Measurements from ENCODE around the gene FGD3.
"Not testable (repeated sequence)": the region's sequence is repeated elsewhere in the genome, so short reads cannot be mapped to it uniquely, and the experiment has no call there.

FGD3 gene

DNA sequence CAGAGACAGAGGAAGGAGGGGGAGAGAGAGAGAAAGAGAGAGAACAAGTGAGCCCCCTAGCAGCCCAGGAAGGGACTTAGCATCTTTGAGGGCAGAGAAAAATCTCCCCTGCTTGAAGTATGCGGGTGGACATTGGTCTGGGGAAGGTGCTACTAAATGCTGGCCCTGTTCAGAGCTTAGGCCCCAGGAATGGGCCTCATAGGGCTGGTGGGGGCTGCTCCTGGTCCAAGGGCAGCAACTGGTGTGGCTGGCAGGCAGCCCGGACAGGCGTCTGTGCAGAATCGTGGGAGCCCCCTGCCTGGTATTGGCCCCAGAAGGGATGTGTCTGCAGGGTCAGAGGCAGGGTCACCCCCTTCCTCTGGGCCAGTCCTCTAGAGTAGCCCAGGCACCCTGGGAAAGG is 63.4 kb downstream of the FGD3 start:
- TF ChIP-seq ZNF274 (IDR thresholded peaks at IDR 0.05; ENCODE audit: low read depth, low read length) (no peak), YY1 (IDR thresholded peaks at IDR 0.05; ENCODE audit: insufficient read depth, insufficient read length) (no peak), SUZ12 (IDR thresholded peaks at IDR 0.05; ENCODE audit: extremely low read depth, insufficient read depth, insufficient read length) (no peak)
- no peaks in the 10 kb centered on the region for H3K9me3 ChIP-seq (ENCODE audit: insufficient read depth, low read length)
- H3K27me3 ChIP-seq (ENCODE audit: insufficient read depth, insufficient read length) = no peaks in the 10 kb centered on the region
- H3K4me3 ChIP-seq (ENCODE audit: insufficient read length, low read depth) = no peak overlapping the region
- DNase-seq (ENCODE audit: low read depth, low spot score) = no peak
- peak overlapping the region; percentile 24 for H3K9ac ChIP-seq (ENCODE audit: insufficient read length, low read depth)
- H3K36me3 ChIP-seq (ENCODE audit: insufficient read depth, insufficient read length, low read length) = no peaks in the 10 kb centered on the region
- H3K4me1 ChIP-seq (ENCODE audit: insufficient read depth, insufficient read length) = peaks cover 12% of the 10 kb centered on the region

DNA sequence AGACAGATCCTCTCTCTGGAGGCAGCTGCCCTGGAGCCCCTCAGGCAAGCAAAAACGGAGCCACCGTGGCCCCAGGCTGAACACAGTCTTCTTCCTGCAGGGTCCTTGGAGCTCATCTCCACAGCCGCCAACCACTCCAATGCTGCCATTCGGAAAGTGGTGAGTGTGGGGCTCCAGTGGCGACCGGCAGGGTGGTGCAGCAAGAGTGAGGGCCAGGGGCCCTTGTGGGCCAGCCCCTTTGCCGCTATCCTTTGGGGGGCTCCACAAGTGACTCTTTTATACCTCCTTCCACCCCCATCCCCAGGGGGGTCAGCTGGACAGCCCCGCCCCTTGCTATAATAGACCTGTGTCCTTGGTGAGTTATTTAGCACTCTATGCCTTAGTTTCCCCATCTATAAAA is 63.8 kb downstream of the FGD3 start:
- Histone ChIP-seq H3K9ac (ENCODE audit: insufficient read length, low read depth) (peak overlapping the region; percentile 24), H3K36me3 (ENCODE audit: insufficient read depth, insufficient read length, low read length) (no peaks in the 10 kb centered on the region)
- TF ChIP-seq SUZ12 (IDR thresholded peaks at IDR 0.05; ENCODE audit: extremely low read depth, insufficient read depth, insufficient read length) (no peak), ZNF274 (IDR thresholded peaks at IDR 0.05; ENCODE audit: low read depth, low read length) (no peak), YY1 (IDR thresholded peaks at IDR 0.05; ENCODE audit: insufficient read depth, insufficient read length) (no peak)

DNA sequence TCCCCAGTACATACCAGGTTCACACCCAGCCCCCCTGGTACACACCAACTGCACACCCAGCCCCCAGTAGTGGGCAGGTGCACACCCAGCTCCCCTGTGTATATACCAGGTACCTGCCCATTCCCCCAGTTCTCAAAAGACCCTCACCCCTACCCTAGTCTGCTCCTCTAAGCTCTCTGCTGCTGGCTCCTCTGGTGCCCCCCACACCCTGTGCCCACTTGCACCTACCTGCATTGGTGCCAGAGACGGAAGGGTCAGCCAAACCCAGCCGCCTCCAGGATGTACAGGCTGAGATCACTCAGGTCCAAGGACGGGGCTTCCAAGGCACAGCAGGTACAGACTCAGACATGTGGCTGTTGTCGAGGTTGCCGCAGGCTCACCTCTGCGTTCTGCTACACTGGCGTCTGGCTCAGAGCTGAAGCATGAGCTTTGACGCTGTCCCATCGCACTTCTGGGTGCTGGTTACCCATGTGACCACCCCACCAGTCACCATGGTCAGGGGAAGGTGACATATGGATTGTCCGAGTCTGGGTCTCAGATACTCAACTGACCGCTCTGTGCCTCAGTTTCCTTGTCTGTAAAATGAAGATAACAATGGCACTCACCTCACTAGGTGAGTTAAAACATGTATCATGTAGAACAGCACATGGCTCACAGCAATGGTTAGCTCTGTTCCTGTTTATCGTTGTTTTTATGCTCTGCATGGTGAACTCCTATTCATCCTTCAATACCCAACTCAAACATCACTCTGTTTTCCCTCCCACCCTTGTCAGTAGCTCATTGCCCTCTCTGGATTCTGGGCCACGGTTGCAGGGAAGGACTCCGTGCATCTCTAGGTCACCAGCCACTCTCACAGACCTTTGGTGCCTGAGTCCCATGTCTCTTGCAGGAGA is 65.9 kb downstream of the FGD3 start:
- Histone ChIP-seq H3K4me3 (ENCODE audit: insufficient read length, low read depth) (no peak overlapping the region), H3K9me3 (ENCODE audit: insufficient read depth, low read length) (no peaks in the 10 kb centered on the region), H3K36me3 (ENCODE audit: insufficient read depth, insufficient read length, low read length) (no peaks in the 10 kb centered on the region), H3K4me1 (ENCODE audit: insufficient read depth, insufficient read length) (peaks cover 12% of the 10 kb centered on the region), H3K9ac (ENCODE audit: insufficient read length, low read depth) (no peak overlapping the region), H3K27me3 (ENCODE audit: insufficient read depth, insufficient read length) (no peaks in the 10 kb centered on the region)
- TF ChIP-seq SUZ12 (IDR thresholded peaks at IDR 0.05; ENCODE audit: extremely low read depth, insufficient read depth, insufficient read length) = no peak
- no peak for TF ChIP-seq ZNF274 (IDR thresholded peaks at IDR 0.05; ENCODE audit: low read depth, low read length)
- TF ChIP-seq YY1 (IDR thresholded peaks at IDR 0.05; ENCODE audit: insufficient read depth, insufficient read length) = no peak
- DNase-seq (ENCODE audit: low read depth, low spot score) = no peak

More for the DNA sequence above, 63.8 kb downstream of the FGD3 start:
- Histone ChIP-seq H3K27me3 (ENCODE audit: insufficient read depth, insufficient read length) (no peaks in the 10 kb centered on the region), H3K4me1 (ENCODE audit: insufficient read depth, insufficient read length) (peaks cover 12% of the 10 kb centered on the region), H3K9me3 (ENCODE audit: insufficient read depth, low read length) (no peaks in the 10 kb centered on the region), H3K4me3 (ENCODE audit: insufficient read length, low read depth) (no peak overlapping the region)
- DNase-seq (ENCODE audit: low read depth, low spot score) = no peak

DNA sequence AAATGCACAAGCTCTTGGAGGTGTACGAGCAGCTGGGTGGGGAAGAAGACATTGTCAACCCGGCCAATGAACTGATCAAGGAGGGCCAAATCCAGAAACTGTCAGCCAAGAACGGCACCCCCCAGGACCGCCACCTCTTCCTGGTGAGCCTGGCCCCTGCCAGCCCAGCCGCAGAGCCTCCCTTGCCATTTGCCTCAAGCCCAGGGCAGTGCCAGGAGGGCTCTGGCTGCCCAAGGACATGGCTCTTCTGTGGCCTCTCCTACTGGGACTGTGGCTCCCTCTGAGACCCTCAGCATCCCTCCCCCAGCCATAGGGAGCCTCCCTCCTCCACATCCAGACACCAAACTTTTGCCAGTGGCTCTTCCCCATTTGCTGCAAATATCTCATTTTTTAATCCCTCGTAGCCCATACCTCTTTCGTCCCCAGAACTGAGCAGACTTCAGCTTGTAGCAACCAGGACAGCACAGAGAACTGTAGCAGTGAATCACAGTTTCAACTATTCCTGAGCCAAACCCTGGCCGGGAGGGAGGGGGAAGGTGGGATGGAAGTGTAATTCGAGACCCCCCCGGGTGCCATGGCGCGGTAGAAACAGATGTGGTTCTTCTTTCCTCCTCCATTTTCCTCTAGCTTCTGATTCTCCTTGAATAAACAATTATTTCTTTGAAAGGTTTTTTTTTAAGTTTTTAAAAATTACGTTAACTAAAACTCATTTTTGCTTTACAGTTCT is 66.7 kb downstream of the FGD3 start:
- H3K27me3 ChIP-seq (ENCODE audit: insufficient read depth, insufficient read length) = no peaks in the 10 kb centered on the region
- H3K9ac ChIP-seq (ENCODE audit: insufficient read length, low read depth) = no peak overlapping the region
- no peaks in the 10 kb centered on the region for H3K36me3 ChIP-seq (ENCODE audit: insufficient read depth, insufficient read length, low read length)
- H3K4me3 ChIP-seq (ENCODE audit: insufficient read length, low read depth) = no peak overlapping the region
- TF ChIP-seq YY1 (IDR thresholded peaks at IDR 0.05; ENCODE audit: insufficient read depth, insufficient read length) (no peak), ZNF274 (IDR thresholded peaks at IDR 0.05; ENCODE audit: low read depth, low read length) (no peak), SUZ12 (IDR thresholded peaks at IDR 0.05; ENCODE audit: extremely low read depth, insufficient read depth, insufficient read length) (no peak)
- no peaks in the 10 kb centered on the region for H3K9me3 ChIP-seq (ENCODE audit: insufficient read depth, low read length)
- DNase-seq (ENCODE audit: low read depth, low spot score) = no peak
- peaks cover 12% of the 10 kb centered on the region for H3K4me1 ChIP-seq (ENCODE audit: insufficient read depth, insufficient read length)

DNA sequence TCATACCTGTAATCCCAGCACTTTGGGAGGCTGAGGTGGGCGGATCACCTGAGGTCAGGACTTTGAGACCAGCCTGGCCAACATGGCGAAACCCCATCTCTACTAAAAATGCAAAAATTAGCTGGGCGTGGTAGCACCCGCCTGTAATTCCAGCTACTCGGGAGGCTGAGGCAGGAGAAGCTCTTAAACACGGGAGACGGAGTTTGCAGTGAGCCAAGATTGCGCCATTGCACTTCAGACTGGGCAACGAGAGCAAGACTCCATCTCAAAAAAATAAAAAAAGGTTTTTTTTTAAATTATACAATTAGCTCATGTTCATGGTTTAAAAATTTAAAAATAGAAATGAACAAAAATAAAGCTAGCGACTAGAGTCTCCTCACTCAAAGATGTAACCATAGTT is 67.9 kb downstream of the FGD3 start:
- not testable (repeated sequence) for H3K9ac ChIP-seq (ENCODE audit: insufficient read length, low read depth); H3K4me3 ChIP-seq (ENCODE audit: insufficient read length, low read depth); DNase-seq (ENCODE audit: low read depth, low spot score); H3K36me3 ChIP-seq (ENCODE audit: insufficient read depth, insufficient read length, low read length); H3K27me3 ChIP-seq (ENCODE audit: insufficient read depth, insufficient read length); H3K9me3 ChIP-seq (ENCODE audit: insufficient read depth, low read length)
- peaks cover 12% of the 10 kb centered on the region for H3K4me1 ChIP-seq (ENCODE audit: insufficient read depth, insufficient read length)

DNA sequence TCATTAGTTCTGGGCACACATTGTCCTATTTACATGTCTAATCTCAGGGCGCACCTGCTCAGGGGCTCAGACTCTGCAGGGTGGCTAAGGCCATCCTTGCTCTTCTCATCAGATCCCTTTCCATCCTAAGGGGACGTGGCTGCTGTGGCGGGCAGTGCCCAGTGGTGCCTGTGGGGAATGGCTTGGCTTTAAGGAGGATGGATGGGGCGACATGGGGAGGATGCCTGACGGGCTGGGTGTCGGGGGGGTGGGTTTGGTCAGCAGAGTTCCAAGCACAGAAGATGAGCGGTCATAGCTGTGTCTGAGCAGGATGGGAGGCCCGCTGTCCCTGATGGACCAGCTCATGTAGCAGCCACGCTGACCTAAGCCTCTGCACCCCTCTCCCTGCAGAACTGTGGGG is 70.3 kb downstream of the FGD3 start:
- no peak for TF ChIP-seq SUZ12 (IDR thresholded peaks at IDR 0.05; ENCODE audit: extremely low read depth, insufficient read depth, insufficient read length)
- TF ChIP-seq ZNF274 (IDR thresholded peaks at IDR 0.05; ENCODE audit: low read depth, low read length) = no peak
- TF ChIP-seq YY1 (IDR thresholded peaks at IDR 0.05; ENCODE audit: insufficient read depth, insufficient read length) = no peak
- Histone ChIP-seq H3K4me3 (ENCODE audit: insufficient read length, low read depth) (no peak overlapping the region), H3K9me3 (ENCODE audit: insufficient read depth, low read length) (no peaks in the 10 kb centered on the region), H3K4me1 (ENCODE audit: insufficient read depth, insufficient read length) (peaks cover 3% of the 10 kb centered on the region), H3K9ac (ENCODE audit: insufficient read length, low read depth) (no peak overlapping the region), H3K27me3 (ENCODE audit: insufficient read depth, insufficient read length) (no peaks in the 10 kb centered on the region), H3K36me3 (ENCODE audit: insufficient read depth, insufficient read length, low read length) (no peaks in the 10 kb centered on the region)
- DNase-seq (ENCODE audit: low read depth, low spot score) = no peak

DNA sequence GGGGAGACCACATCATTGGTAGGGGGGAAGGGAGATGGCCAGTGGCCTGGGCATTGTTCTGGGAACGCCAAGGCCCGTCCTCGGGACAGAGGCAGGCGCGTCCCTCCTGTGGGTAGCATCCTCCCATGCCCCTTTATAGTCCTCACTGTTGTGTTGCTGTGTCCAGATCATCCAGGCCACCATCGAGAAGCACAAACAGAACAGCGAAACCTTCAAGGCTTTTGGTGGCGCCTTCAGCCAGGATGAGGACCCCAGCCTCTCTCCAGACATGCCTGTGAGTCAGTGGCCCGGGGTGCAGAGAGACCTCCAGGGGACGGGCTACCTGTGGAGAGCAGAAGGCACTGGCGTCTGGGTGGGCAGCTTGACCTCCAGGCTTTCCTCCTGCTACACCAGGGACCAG is 72.8 kb downstream of the FGD3 start:
- Histone ChIP-seq H3K4me1 (ENCODE audit: insufficient read depth, insufficient read length) (peaks cover 5% of the 10 kb centered on the region), H3K4me3 (ENCODE audit: insufficient read length, low read depth) (no peak overlapping the region), H3K27me3 (ENCODE audit: insufficient read depth, insufficient read length) (no peaks in the 10 kb centered on the region), H3K9me3 (ENCODE audit: insufficient read depth, low read length) (no peaks in the 10 kb centered on the region), H3K36me3 (ENCODE audit: insufficient read depth, insufficient read length, low read length) (no peaks in the 10 kb centered on the region), H3K9ac (ENCODE audit: insufficient read length, low read depth) (no peak overlapping the region)
- no peak for DNase-seq (ENCODE audit: low read depth, low spot score)
- no peak for TF ChIP-seq ZNF274 (IDR thresholded peaks at IDR 0.05; ENCODE audit: low read depth, low read length)
- no peak for TF ChIP-seq SUZ12 (IDR thresholded peaks at IDR 0.05; ENCODE audit: extremely low read depth, insufficient read depth, insufficient read length)
- TF ChIP-seq YY1 (IDR thresholded peaks at IDR 0.05; ENCODE audit: insufficient read depth, insufficient read length) = no peak
